Adipocyte (in vitro differentiated cells): ENCODE results near the gene PTPN22.
A peak's percentile ranks its signal among the peaks of the same experiment; 100 is the strongest.

Experiments
- DNase-seq: peaks from one replicate; pipeline ENCODE4 v3.0.0-alpha.2; 2015; ENCODE audit warnings: low read depth
- H3K27me3 ChIP-seq: replicated peaks from 2 replicates; pipeline ENCODE4 v1.7.0; 2013; ENCODE audit warnings: mild to moderate bottlenecking, low read length, moderate library complexity; ENCODE audit not compliant: control insufficient read depth, insufficient read depth
- H3K36me3 ChIP-seq: 2 replicates; pipeline ENCODE4 v1.7.0; 2013; ENCODE audit warnings: low read length, mild to moderate bottlenecking, moderate library complexity; ENCODE audit not compliant: control insufficient read depth, insufficient read depth, severe bottlenecking
- H3K4me1 ChIP-seq: 2 replicates; pipeline ENCODE4 v1.7.0; 2013; ENCODE audit warnings: mild to moderate bottlenecking, low read length, moderate library complexity; ENCODE audit not compliant: control insufficient read depth, insufficient read depth
- H3K4me3 ChIP-seq: 2 replicates; pipeline ENCODE4 v1.7.0; 2013; ENCODE audit warnings: mild to moderate bottlenecking, low read length, moderate library complexity
- H3K9ac ChIP-seq: 2 replicates; pipeline ENCODE4 v1.7.0; 2013; ENCODE audit warnings: mild to moderate bottlenecking, low read length, moderate library complexity
- H3K9me3 ChIP-seq: 2 replicates; pipeline ENCODE4 v1.7.0; 2013; ENCODE audit warnings: mild to moderate bottlenecking, low read length, moderate library complexity; ENCODE audit not compliant: control insufficient read depth

PTPN22 gene

GRCh38 chr1:113886417-113887401, 15.2 kb upstream of the PTPN22 start:
- no peak overlapping the region for H3K9ac ChIP-seq
- H3K27me3 ChIP-seq, result no peaks in the 10 kb centered on the region
- H3K36me3 ChIP-seq, result no peaks in the 10 kb centered on the region
- DNase-seq, result no peak
- H3K4me1 ChIP-seq, result no peaks in the 10 kb centered on the region
- H3K9me3 ChIP-seq, result no peaks in the 10 kb centered on the region
- H3K4me3 ChIP-seq, result no peak overlapping the region

- DNase-seq, result no peak
- H3K36me3 ChIP-seq, result no peaks in the 10 kb centered on the region
- no peaks in the 10 kb centered on the region for H3K9me3 ChIP-seq
- no peaks in the 10 kb centered on the region for H3K4me1 ChIP-seq
- no peak overlapping the region for H3K4me3 ChIP-seq
- no peak overlapping the region for H3K9ac ChIP-seq
- H3K27me3 ChIP-seq, result no peaks in the 10 kb centered on the region
These were observed 10.1 kb upstream of the PTPN22 start for GRCh38 chr1:113881661-113882060.

- Histone ChIP-seq H3K9ac (no peak overlapping the region), H3K36me3 (no peaks in the 10 kb centered on the region), H3K4me3 (no peak overlapping the region), H3K4me1 (no peaks in the 10 kb centered on the region), H3K27me3 (no peaks in the 10 kb centered on the region), H3K9me3 (no peaks in the 10 kb centered on the region)
- no peak for DNase-seq
These were observed 8.2 kb upstream of the PTPN22 start for GRCh38 chr1:113879739-113880038.

- no peak overlapping the region for H3K9ac ChIP-seq
- H3K4me1 ChIP-seq, result peaks cover 20% of the 10 kb centered on the region
- DNase-seq, result no peak
- no peaks in the 10 kb centered on the region for H3K9me3 ChIP-seq
- no peaks in the 10 kb centered on the region for H3K27me3 ChIP-seq
- no peaks in the 10 kb centered on the region for H3K36me3 ChIP-seq
- no peak overlapping the region for H3K4me3 ChIP-seq
These were observed 4.7 kb upstream of the PTPN22 start for GRCh38 chr1:113876176-113876575.

- DNase-seq, result no peak
- Histone ChIP-seq H3K27me3 (no peaks in the 10 kb centered on the region), H3K4me3 (no peak overlapping the region), H3K36me3 (no peaks in the 10 kb centered on the region), H3K9me3 (no peaks in the 10 kb centered on the region), H3K9ac (no peak overlapping the region), H3K4me1 (peaks cover 21% of the 10 kb centered on the region)
These were observed 4.2 kb upstream of the PTPN22 start for GRCh38 chr1:113875714-113876113.

GRCh38 chr1:113874012-113874879, 2.7 kb upstream of the PTPN22 start:
- DNase-seq, result no peak
- Histone ChIP-seq H3K4me1 (peaks cover 21% of the 10 kb centered on the region), H3K9ac (no peak overlapping the region), H3K9me3 (no peaks in the 10 kb centered on the region), H3K4me3 (no peak overlapping the region), H3K36me3 (no peaks in the 10 kb centered on the region), H3K27me3 (no peaks in the 10 kb centered on the region)

GRCh38 chr1:113872219-113872935, 865 bp upstream of the PTPN22 start:
- no peaks in the 10 kb centered on the region for H3K36me3 ChIP-seq
- no peaks in the 10 kb centered on the region for H3K9me3 ChIP-seq
- no peaks in the 10 kb centered on the region for H3K27me3 ChIP-seq
- H3K4me3 ChIP-seq, result peak overlapping the region; percentile 51
- peak; percentile 36 for DNase-seq
- H3K9ac ChIP-seq, result no peak overlapping the region
- H3K4me1 ChIP-seq, result peaks cover 27% of the 10 kb centered on the region

- Histone ChIP-seq H3K4me3 (no peak overlapping the region), H3K9ac (no peak overlapping the region), H3K36me3 (no peaks in the 10 kb centered on the region), H3K4me1 (peaks cover 27% of the 10 kb centered on the region), H3K9me3 (no peaks in the 10 kb centered on the region), H3K27me3 (no peaks in the 10 kb centered on the region)
- DNase-seq, result no peak
These were observed 734 bp downstream of the PTPN22 start for GRCh38 chr1:113870778-113871177.

GRCh38 chr1:113868387-113869083, 3.0 kb downstream of the PTPN22 start:
- peaks cover 27% of the 10 kb centered on the region for H3K4me1 ChIP-seq
- no peak overlapping the region for H3K4me3 ChIP-seq
- H3K36me3 ChIP-seq, result no peaks in the 10 kb centered on the region
- no peaks in the 10 kb centered on the region for H3K9me3 ChIP-seq
- H3K27me3 ChIP-seq, result no peaks in the 10 kb centered on the region
- H3K9ac ChIP-seq, result no peak overlapping the region
- peak; percentile 15 for DNase-seq

GRCh38 chr1:113861641-113862040, 9.9 kb downstream of the PTPN22 start:
- Histone ChIP-seq H3K4me1 (peaks cover 26% of the 10 kb centered on the region), H3K27me3 (no peaks in the 10 kb centered on the region), H3K9ac (no peak overlapping the region), H3K9me3 (no peaks in the 10 kb centered on the region), H3K36me3 (no peaks in the 10 kb centered on the region), H3K4me3 (no peak overlapping the region)
- no peak for DNase-seq
